K562 (cell line): Measurements from ENCODE around the gene TCEAL1. TPM values are rescaled to one million over a fixed set of nuclear protein-coding genes. Genes with fewer than 3 reads are reported as not detected.

Experiments
- ATAC-seq: fragments of 200-7000 bp; cut with Tn5 transposase; 3 replicates; pipeline ENCODE4 v1.9.1; 2020; ENCODE audit warnings: moderate library complexity
- BruUV-seq: library from RNA; stranded (reverse); fragments of 400-500 nt; replicated peaks from 2 replicates; lab custom pipeline; 2021; lab: Mats Ljungman, UMichigan
- CTCF ChIA-PET: fragments of 300-600 bp; formaldehyde crosslinking; extraction: SDS; loops from one replicate; lab custom pipeline; 2021; ENCODE audit warnings: low intra/inter-chr PET ratio; lab: Yijun Ruan, JAX
- POLR2A ChIA-PET: fragments of 300-600, 350-650 bp; sonication (Branson Sonifier 250); formaldehyde crosslinking; extraction: SDS; loops from one replicate; lab custom pipeline; 2021; ENCODE audit warnings: antibody characterized with exemption, inconsistent platforms; lab: Yijun Ruan, JAX
- DNase-seq, 4 experiments: peaks; one replicate each; pipeline versions ENCODE4 v3.0.0 to v3.0.0-alpha.2; 2011 to 2018; ENCODE audit warnings: low spot score in 3 of 4, mixed read lengths in 3 of 4; ENCODE audit errors: extremely low read depth in 1 of 4
- FAIRE-seq: peaks from 2 replicates; lab custom pipeline; 2011; peaks lifted over from hg19 to GRCh38; lab: Jason Lieb, UNC
- H2AFZ ChIP-seq: 2 replicates; pipeline ENCODE4 v1.6.0; 2011; ENCODE audit warnings: low read depth, low read length, control low read depth, inconsistent platforms
- H3K27ac ChIP-seq: fragments of 200-600 bp; 3 replicates; pipeline ENCODE4 v1.8.0; 2011; ENCODE audit warnings: low read depth, mild to moderate bottlenecking, control low read depth, inconsistent platforms, low read length, moderate library complexity, mixed read lengths; ENCODE audit errors: extremely low read depth
- H3K27me3 ChIP-seq, 2 experiments: fragments of 300-600 bp in 1 of 2; 2 replicates in 1 of 2; 3 replicates in 1 of 2; pipeline versions ENCODE4 v1.6.0 to v1.8.0; 2011; ENCODE audit warnings: inconsistent platforms in 2 of 2, low read length in 2 of 2, mild to moderate bottlenecking in 1 of 2, mixed read lengths in 1 of 2, moderate library complexity in 1 of 2; ENCODE audit not compliant: control insufficient read depth in 2 of 2, insufficient read depth in 2 of 2
- H3K36me3 ChIP-seq: fragments of 300-600 bp; 3 replicates; pipeline ENCODE4 v1.8.0; 2011; ENCODE audit warnings: mild to moderate bottlenecking, low read length, inconsistent platforms; ENCODE audit not compliant: control insufficient read depth, insufficient read depth
- H3K4me1 ChIP-seq, 2 experiments: fragments of 200-600 bp in 1 of 2; replicated peaks in 1 of 2; 2 replicates in 1 of 2; 3 replicates in 1 of 2; pipeline versions ENCODE4 v1.5.1 to v1.8.0; 2011; ENCODE audit warnings: inconsistent platforms in 2 of 2, low read length in 2 of 2, mild to moderate bottlenecking in 1 of 2, mixed read lengths in 1 of 2, moderate library complexity in 1 of 2; ENCODE audit not compliant: control insufficient read depth in 2 of 2, insufficient read depth in 2 of 2
- H3K4me2 ChIP-seq: 2 replicates; pipeline ENCODE4 v1.6.1; 2011; ENCODE audit warnings: low read length, control low read depth, inconsistent platforms, mixed read lengths; ENCODE audit not compliant: insufficient read depth
- H3K4me3 ChIP-seq: fragments of 200-600 bp; sonication (generic), shearing (Covaris generic); 2 replicates; pipeline ENCODE4 v1.5.1; 2016; ENCODE audit warnings: control low read depth, inconsistent platforms
- H3K79me2 ChIP-seq: fragments of 200-600 bp; 3 replicates; pipeline ENCODE4 v1.8.0; 2011; ENCODE audit warnings: low read length, inconsistent platforms; ENCODE audit not compliant: control insufficient read depth, insufficient read depth
- H3K9ac ChIP-seq, 2 experiments: 2 replicates each; pipeline versions ENCODE4 v1.6.0 to v1.6.1; 2011; ENCODE audit warnings: low read depth in 2 of 2, low read length in 2 of 2, control low read depth in 1 of 2, inconsistent platforms in 1 of 2, mild to moderate bottlenecking in 1 of 2, mixed read lengths in 1 of 2; ENCODE audit not compliant: insufficient read depth in 1 of 2
- H3K9me1 ChIP-seq: one replicate; pipeline ENCODE4 v1.6.0; 2011; ENCODE audit warnings: inconsistent platforms, mild to moderate bottlenecking, low read length, moderate library complexity; ENCODE audit not compliant: control insufficient read depth, insufficient read depth
- H3K9me3 ChIP-seq: replicated peaks from 2 replicates; pipeline ENCODE4 v1.5.1; 2011; ENCODE audit warnings: low read depth, low read length, inconsistent platforms; ENCODE audit not compliant: control insufficient read depth, insufficient read depth
- H4K20me1 ChIP-seq: replicated peaks from 2 replicates; pipeline ENCODE4 v1.6.1; 2011; ENCODE audit warnings: low read length, inconsistent platforms, mixed read lengths; ENCODE audit not compliant: control insufficient read depth, insufficient read depth
- ADNP ChIP-seq: fragments of 200-800 bp; sonication (Bioruptor generic); IDR thresholded peaks from 2 replicates; pipeline ENCODE4 v1.6.1; 2016; ENCODE audit warnings: missing genetic modification characterization, missing compliant biosample characterization
- EP400 ChIP-seq: fragments of 450-650 bp; IDR thresholded peaks from 2 replicates; pipeline ENCODE4 v1.6.1; 2017; ENCODE audit warnings: antibody characterized with exemption, mild to moderate bottlenecking, moderate library complexity
- FOS ChIP-seq: IDR thresholded peaks from 3 replicates; pipeline ENCODE4 v1.6.1; 2011; ENCODE audit not compliant: insufficient read length; ENCODE audit errors: extremely low read depth
- GABPB2 ChIP-seq: fragments of 250-450 bp; sonication (Bioruptor Pico); conservative IDR thresholded peaks from 2 replicates; pipeline ENCODE4 v1.5.1; 2021; ENCODE audit warnings: mild to moderate bottlenecking
- ILK ChIP-seq: fragments of 450-650 bp; IDR thresholded peaks from 2 replicates; pipeline ENCODE4 v1.6.1; 2016; ENCODE audit warnings: missing genetic modification characterization, low read depth, mild to moderate bottlenecking, missing compliant biosample characterization, moderate library complexity, borderline replicate concordance
- KDM5B ChIP-seq: fragments of 200-600 bp; sonication (generic); IDR thresholded peaks from 2 replicates; pipeline ENCODE4 v1.6.1; 2012; ENCODE audit warnings: low read depth, mild to moderate bottlenecking, moderate library complexity, low read length, control low read depth, inconsistent platforms; ENCODE audit not compliant: insufficient replicate concordance
- MITF ChIP-seq: IDR thresholded peaks from 2 replicates; pipeline ENCODE4 v1.6.1; 2014; ENCODE audit warnings: antibody characterized with exemption
- NCOA6 ChIP-seq: fragments of 450-650 bp; IDR thresholded peaks from 2 replicates; pipeline ENCODE4 v1.6.1; 2017; ENCODE audit warnings: mild to moderate bottlenecking
- NR2F6 ChIP-seq: fragments of 450-650 bp; formaldehyde crosslinking; IDR thresholded peaks from 2 replicates; pipeline ENCODE4 v1.4.0; 2020; ENCODE audit warnings: mild to moderate bottlenecking
- NR4A1 ChIP-seq, 2 experiments: fragments of 250-450 bp in 1 of 2; fragments of 450-650 bp in 1 of 2; sonication (Bioruptor Pico) in 1 of 2; IDR thresholded peaks; 2 replicates each; pipeline versions ENCODE4 v1.4.0 to v1.6.1; 2016 to 2020; ENCODE audit warnings: mild to moderate bottlenecking in 2 of 2, missing compliant biosample characterization in 1 of 2, missing genetic modification characterization in 1 of 2, moderate library complexity in 1 of 2
- POLR2G ChIP-seq: fragments of 200-400 bp; formaldehyde crosslinking; IDR thresholded peaks from 2 replicates; pipeline ENCODE4 v1.6.1; 2017; ENCODE audit warnings: low read depth, mild to moderate bottlenecking, antibody characterized with exemption, low read length, moderate library complexity
- RBM22 ChIP-seq: fragments of 200-400 bp; formaldehyde crosslinking; IDR thresholded peaks from 2 replicates; pipeline ENCODE4 v1.6.1; 2018; ENCODE audit warnings: low read length, low read depth; ENCODE audit not compliant: poor library complexity, severe bottlenecking
- SFPQ ChIP-seq: fragments of 200-400 bp; formaldehyde crosslinking; IDR thresholded peaks from 2 replicates; pipeline ENCODE4 v1.6.1; 2017; ENCODE audit warnings: mild to moderate bottlenecking, low read depth, low read length, moderate library complexity
- SIN3A ChIP-seq, 2 experiments: fragments of 150-350 bp in 1 of 2; IDR thresholded peaks; 2 replicates each; pipeline ENCODE4 v1.6.1; 2011 to 2016; ENCODE audit warnings: borderline replicate concordance in 2 of 2, low read depth in 2 of 2, low read length in 2 of 2, mild to moderate bottlenecking in 2 of 2, moderate library complexity in 2 of 2; ENCODE audit not compliant: control insufficient read depth in 1 of 2
- ZNF121 ChIP-seq: sonication (generic); formaldehyde crosslinking; conservative IDR thresholded peaks from 2 replicates; pipeline ENCODE4 v1.8.0; 2022; ENCODE audit warnings: missing genetic modification reagents
- ZNF133 ChIP-seq: fragments of 250-450 bp; sonication (Bioruptor Pico); IDR thresholded peaks from 2 replicates; pipeline ENCODE4 v1.4.0; 2020; ENCODE audit warnings: mild to moderate bottlenecking
- ZNF589 ChIP-seq: fragments of 200-800 bp; sonication (Bioruptor generic); IDR thresholded peaks from 2 replicates; pipeline ENCODE4 v1.6.1; 2016; ENCODE audit warnings: low read depth, missing genetic modification characterization, missing compliant biosample characterization
- WGBS: fragments of 100-300 bp; shearing (Covaris generic); methylation state at CpG from one replicate; pipeline ENCODE4 v1.1.6; 2016; ENCODE audit warnings: low coverage, mixed read lengths; ENCODE audit not compliant: insufficient coverage; ENCODE audit errors: missing lambda C conversion rate; 5-methylcytosine and 5-hydroxymethylcytosine counted together
- in situ Hi-C: fragments of 300-500 bp; cut with MboI; formaldehyde crosslinking; loops from 4 replicates; pipeline ENCODE4 v1.15.0; 2018; ENCODE audit warnings: inconsistent platforms, mixed read lengths
- intact Hi-C: fragments of 100-400 bp; cut with micrococcal nuclease; formaldehyde crosslinking; loops from 2 replicates; pipeline ENCODE4 v1.14.2; 2022
- polyA plus RNA-seq, 8 experiments: library from polyadenylated mRNA; depleted of rRNA in 4 of 8; stranded (reverse) in 5 of 8; unstranded in 3 of 8; fragments of >200 nt; fragmentation: Nextera tagmentation in 2 of 8; fragmentation: Illumina TruSeq in 1 of 8; extraction: Ambion mirVana in 2 of 8; extraction: Trizol in 1 of 8; gene quantifications; 2 replicates each; pipeline versions ENCODE4 v1.2.1 to v1.2.3, GENCODE V29; 2011 to 2014; ENCODE audit warnings: inconsistent platforms in 1 of 8, missing spikeins in 1 of 8
- total RNA-seq, 7 experiments: library from RNA; depleted of rRNA in 6 of 7; stranded (reverse); fragments of >200 nt in 6 of 7; fragmentation: Illumina TruSeq in 2 of 7; extraction: Trizol in 2 of 7; gene quantifications; 2 replicates each; pipeline versions ENCODE4 v1.2.1 to v1.2.3, GENCODE V29; 2011 to 2021; ENCODE audit warnings: low replicate concordance in 1 of 7

TCEAL1 gene
- total and polyA plus RNA-seq, 9 of the 15 experiments (the other 6 are each of a cell fraction or from before 2014, with no cell fraction given) = 2.1 to 5.3 (median 4.0) TPM

GRCh38 chrX:103584596-103584995 is 44.2 kb upstream of the TCEAL1 start:
- Histone ChIP-seq H2AFZ (no peak overlapping the region), H3K4me1 (peaks cover 0 to 5% of the 10 kb centered on the region in 2 experiments; a peak in 3 of 5 replicates), H3K27me3 (0 out of 5 replicates have a peak, but pooled peaks cover 0 to 6% of the 10 kb centered on the region in 2 experiments), H3K9me3 (no peaks in the 10 kb centered on the region), H4K20me1 (no peaks in the 10 kb centered on the region), H3K27ac (no peak overlapping the region), H3K79me2 (no peaks in the 10 kb centered on the region), H3K36me3 (no peaks in the 10 kb centered on the region), H3K9ac (no peak overlapping the region), H3K4me2 (no peak overlapping the region), H3K9me1 (no peaks in the 10 kb centered on the region), H3K4me3 (no peak overlapping the region)
- 42% methylated on average over 3 of the region's 3 CpGs for WGBS
- ChIA-PET POLR2A (no interaction called here), CTCF (no interaction called here)
- intact Hi-C loops = no loop called here
- DNase-seq = no peak
- no peak for FAIRE-seq
- in situ Hi-C loops = no loop called here
- no peak for ATAC-seq
- no TSS peak for BruUV-seq
- TF ChIP-seq SIN3A (IDR thresholded peaks at IDR 0.05; ENCODE audit: borderline replicate concordance in 2 of 2, control insufficient read depth in 1 of 2, low read depth in 2 of 2, low read length in 2 of 2) (no peak), GABPB2 (CRISPR knock-in tag) (no peak), ZNF121 (CRISPR knock-in tag) (no peak), RBM22 (no peak), POLR2G (no peak), MITF (no peak), NCOA6 (no peak), ZNF133 (CRISPR knock-in tag) (no peak), EP400 (no peak), SFPQ (no peak), ILK (tag) (no peak), ZNF589 (CRISPR knock-in tag) (no peak), ADNP (tag) (no peak), NR4A1 (CRISPR knock-in tag; IDR thresholded peaks at IDR 0.05) (no peak), NR4A1 (tag; IDR thresholded peaks at IDR 0.05) (no peak), NR2F6 (no peak), FOS (no peak), KDM5B (no peak)
